Right ventricle myocardium superior (tissue), 1 donor: ENCODE measurements around the gene GOT1. TPM values are rescaled to one million over a fixed set of nuclear protein-coding genes. Genes with fewer than 3 reads are reported as not detected.
A peak's percentile ranks its signal among the peaks of the same experiment; 100 is the strongest.

ENCODE experiments used
- ATAC-seq: fragments of 200-7000 bp; cut with Tn5 transposase; one replicate; pipeline ENCODE4 v1.9.1; 2020; ENCODE audit warnings: mild to moderate bottlenecking; ENCODE audit not compliant: poor library complexity
- DNase-seq: peaks from one replicate; pipeline ENCODE4 v3.0.0-alpha.2; 2020
- intact Hi-C: fragments of 100-400 bp; cut with DNase I; formaldehyde crosslinking; loops from one replicate; pipeline ENCODE4 v1.11.2; 2022
- long read RNA-seq: library from polyadenylated mRNA; unstranded; transcript quantifications from one replicate; pipeline ENCODE4 v2.0.0, GENCODE V29; 2021
- total RNA-seq: library from RNA; stranded (reverse); fragmentation: NEBNext Ultra II Directional; extraction: Animal tissue kit (Norgen Biotek cat#: 25700); gene quantifications from one replicate; pipeline ENCODE4 v1.2.1, GENCODE V29; 2021
- donor health status: DM: no; HTN: yes; CAD: no; lungs with severe emphysema.

GOT1 gene
- total RNA-seq: 516 TPM
- long read RNA-seq, transcript GOT1-201 (9 exons, 2,923 nt): major isoform, 1,595 of 1,681 reads
- long read RNA-seq, transcript GOT1-203 (3 exons, 646 nt): minor isoform, 9 of 1,681 reads
- long read RNA-seq, partial matches to known transcripts: 32 of 1,681 reads
- long read RNA-seq, other reads (novel, unspliced or antisense): 44 of 1,681 reads

DNA sequence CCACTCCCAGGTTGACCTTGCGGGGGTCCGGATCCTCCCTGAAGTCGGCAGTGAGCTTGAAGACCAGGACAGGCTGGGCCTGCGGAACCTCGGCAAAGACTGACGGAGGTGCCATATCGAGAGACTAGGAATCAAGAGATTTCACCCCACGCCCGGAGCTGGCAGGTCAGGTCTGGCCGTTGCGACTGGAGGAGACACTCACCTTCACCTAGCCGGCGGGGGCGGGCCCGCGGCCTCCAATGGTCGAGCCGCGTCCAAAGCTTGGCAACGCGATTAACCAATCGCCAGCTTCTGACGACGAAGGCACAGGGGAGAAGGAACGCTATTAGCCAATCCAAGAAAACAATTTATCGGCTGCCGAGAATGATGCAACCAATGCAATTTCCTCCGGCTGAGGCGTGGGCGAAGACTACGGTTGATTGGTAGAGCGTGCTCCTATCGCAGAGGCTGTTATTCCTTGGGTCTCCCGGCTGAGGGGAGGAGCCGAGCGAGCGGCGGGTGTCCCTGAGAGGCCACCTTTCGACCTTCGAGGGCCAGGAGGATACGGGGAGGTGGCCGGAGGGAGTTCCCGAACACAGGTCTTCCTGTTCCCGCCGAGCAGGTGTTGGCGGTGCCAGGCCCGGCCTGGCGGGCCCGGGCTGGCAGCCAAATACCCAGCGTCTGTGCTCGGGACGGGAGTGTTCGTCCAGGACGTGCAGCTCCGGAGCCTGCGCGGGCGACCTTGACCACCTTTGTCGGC is at the start of gene GOT1:
Gene GOT1, minus strand, starts transcription at position 174 of the 739 bp plus-strand sequence. Its CDS starts 59 bp downstream, at position 115.
- intact Hi-C loops: loop anchor here (5.0 to 10.0 kb wide), 2 partner anchors 38 to 274 kb away; no protein-coding TSS in a partner anchor
- DNase-seq: peak; percentile 96
- peak; percentile 92 for ATAC-seq

DNA sequence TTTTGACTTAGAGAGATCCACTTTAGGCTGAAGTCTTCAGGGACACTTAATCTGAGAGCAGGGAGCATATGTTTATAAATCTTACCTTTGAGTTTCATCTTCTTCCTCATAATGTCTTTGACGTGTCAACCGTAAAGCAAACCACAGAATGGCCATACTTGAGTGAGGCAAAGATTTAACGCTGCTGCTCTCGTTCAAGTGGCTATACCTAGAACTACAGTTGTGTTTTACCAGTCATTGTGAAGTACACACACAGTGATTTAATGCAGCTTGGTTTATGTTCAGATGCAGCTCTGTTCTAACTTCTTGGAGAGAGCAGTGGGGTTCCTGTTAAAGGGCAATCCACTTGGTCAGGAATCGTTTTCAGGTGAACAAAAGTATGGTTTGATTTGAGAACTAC is 39.9 kb upstream of the GOT1 start:
- intact Hi-C loops: no loop called here
- DNase-seq (no peak), ATAC-seq (no peak)

DNA sequence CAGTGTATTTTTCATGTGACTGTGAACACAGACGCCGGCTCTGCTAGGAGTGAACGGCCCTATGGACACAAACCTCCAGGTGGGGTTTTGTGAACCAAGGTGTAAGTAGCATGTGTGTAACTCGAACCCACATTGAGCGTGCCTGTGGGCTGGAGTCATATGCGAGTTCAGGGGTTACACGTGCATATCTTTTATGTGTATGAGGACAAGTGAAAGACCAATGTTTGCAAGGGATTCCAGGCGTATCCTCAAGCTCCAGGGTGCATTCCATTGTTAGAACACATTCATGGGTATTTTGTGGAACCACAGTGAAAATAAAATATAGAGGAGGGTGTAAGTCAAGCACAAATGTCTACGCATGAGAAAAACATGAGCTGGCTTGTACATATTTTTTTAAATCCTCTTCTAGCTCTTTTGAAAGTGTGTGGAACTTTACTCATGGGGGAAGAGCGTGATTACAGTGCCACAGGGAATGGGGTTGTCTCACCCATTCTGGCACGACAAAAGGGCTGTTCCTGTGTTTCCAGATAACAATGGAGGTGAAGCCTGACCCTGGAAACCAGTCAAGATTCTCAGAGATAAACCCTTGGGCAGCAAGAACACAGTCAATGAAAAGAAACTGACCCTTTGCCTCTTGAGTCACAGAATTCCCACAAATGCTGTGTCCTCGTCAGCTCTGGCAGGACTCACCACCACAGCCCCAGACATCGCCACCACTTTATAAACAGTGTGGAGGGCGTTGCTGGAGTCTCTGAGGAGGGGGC is 37.0 kb upstream of the GOT1 start:
- ATAC-seq (no peak), DNase-seq (no peak)
- intact Hi-C loops: no loop called here

DNA sequence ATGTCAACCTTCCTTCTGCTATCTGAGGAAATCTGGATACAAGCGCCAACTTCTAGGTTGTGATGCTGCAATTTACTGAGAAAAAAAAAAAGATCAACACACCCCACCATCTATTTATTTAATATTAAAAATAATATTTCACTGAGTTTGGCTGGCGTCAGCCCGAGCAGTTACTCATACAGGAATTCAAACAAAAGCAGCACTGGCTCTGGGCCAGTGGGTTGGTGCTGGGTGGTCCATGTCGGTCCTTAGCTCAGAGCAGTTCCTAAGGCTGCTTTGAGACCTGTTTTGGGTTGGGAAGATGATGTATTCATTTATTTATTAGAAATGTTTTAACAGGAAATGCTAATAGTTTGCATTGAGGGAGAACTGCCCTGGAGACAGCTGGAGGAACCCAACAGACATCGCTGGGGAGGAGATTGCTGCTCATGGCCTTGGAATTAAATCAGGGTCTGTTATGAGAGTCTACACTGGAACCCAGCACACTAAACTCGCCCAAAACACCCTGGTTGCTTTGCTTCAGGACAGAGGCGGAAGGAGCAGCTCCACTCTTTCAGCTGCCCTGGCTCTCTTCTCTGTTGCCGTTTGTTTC is 36.3 kb upstream of the GOT1 start:
- intact Hi-C loops: no loop called here
- DNase-seq (no peak), ATAC-seq (no peak)

DNA sequence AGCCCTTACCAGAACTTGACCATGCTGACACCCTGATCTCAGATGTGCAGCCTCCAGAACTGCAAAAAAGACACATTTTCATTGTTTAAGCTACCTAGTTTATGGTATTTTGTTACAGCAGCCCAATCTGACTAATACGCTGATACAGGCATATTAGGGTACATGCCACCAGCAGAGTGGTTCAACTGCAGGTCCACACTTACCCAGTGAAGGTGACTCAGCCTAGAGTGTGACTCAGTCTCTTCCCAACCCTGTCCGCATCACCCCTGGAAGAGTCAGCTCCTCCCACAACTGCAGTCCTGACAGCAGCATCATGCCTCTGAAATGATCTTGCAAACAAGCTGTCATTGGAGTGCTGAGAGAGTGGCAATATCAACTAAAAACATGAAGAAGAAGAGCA is 30.8 kb upstream of the GOT1 start:
- DNase-seq (no peak), ATAC-seq (no peak)
- intact Hi-C loops: no loop called here

DNA sequence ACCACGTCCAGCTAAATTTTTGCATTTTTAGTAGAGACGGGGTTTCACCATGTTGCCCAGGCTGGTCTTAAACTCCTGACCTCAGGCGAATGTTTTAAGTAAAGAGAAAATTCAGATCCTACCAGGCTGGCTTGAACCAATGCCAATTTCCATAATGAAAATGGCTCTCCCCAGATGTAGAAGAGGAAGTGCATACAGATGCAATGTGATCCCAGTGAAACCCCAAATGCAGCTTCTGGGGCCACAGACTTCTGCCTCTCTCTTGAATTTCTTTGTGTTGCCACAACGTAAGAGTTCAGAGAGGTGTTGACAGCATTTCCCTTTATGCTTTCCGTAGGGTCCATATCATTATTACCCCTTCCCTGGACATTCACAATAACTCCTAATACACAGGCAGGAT is 29.6 kb upstream of the GOT1 start:
- DNase-seq (no peak), ATAC-seq (no peak)
- intact Hi-C loops: no loop called here

DNA sequence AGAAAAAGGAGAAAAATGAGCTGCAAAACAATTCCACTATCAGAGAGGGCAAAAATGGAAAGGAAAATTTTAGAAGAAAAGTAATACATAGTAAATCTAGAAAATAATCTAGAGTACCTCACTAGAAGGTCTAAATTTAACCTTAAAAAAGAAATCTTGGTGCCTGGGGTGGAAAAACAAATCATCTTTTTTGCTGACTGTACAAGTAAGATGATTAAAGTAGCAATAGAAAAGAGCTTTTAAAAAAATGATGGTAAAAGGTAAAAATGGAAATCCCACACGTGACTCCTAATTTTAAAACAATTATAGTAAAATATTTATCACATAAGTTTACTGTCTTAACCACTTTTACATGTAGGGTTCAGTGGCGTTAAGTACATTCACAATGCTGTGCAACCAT is 28.8 kb upstream of the GOT1 start:
- ATAC-seq (no peak), DNase-seq (no peak)
- intact Hi-C loops: no loop called here

DNA sequence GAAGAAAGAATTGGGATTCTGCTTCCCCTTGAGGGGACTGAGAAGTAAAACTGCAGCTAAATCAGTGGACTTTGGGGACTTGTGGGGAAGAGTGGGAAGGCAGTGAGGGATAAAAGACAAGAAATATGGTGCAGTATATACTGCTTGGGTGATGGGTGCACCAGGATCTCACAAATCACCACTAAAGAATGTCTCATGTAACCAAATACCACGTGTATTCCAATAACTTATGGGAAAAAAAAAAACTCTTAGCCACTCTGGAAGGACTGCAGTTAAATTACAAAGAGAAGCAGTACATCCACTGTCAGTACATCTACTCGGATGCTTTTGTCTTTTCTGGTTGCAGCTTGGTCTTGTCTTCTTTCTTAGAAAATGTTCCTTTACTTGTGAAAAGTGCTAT is 27.4 kb upstream of the GOT1 start:
- intact Hi-C loops: no loop called here
- ATAC-seq: no peak
- DNase-seq: no peak

DNA sequence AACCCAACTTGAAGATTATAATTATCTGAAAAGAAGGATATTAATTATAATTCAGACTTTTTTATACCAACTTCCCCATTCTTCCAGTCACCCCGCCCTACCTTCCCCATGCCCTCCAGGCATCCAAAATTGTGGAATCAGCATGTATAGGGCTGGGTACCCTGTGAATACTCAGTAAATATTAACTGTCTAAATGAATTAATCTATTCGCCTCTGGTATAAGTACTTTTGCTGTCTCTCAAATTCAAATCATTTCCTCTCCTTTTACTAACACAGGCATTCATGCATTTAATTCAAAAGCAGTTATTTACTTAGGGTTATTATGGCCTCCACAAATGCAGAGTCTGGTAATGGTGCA is 26.5 kb upstream of the GOT1 start:
- intact Hi-C loops: no loop called here
- no peak for ATAC-seq
- DNase-seq: no peak

DNA sequence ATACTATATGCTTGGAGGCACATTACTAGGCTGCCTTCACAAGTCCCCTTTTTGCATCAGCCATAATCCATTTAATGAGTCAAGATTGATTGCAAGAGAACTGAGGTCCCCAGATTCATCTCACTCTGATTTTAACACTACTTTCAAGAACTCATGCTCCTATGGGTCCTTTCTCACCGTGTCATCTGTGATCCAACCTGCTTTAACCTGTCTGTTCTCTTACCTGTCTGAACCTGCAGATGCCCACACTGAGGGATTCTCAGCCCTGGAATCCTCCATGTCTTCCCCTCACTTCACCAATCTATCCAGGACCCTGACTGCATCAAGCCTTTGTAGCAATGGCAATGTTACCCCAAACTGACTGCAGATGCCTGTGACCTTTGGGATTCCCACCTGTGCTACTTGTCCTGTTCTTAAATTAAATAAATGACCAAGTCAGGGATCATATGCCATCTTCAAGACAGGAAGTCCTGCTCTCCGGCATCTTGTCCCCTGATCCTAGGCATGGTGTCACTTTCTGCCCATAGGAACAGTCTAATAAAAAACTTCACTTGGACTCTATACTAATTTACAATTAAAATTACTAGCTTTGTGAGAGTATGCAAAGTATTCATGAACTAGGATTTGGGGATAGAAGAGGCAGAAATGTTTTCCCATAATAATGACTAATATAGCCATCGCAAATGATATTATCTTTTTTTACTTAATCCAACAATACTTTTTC is 25.9 kb upstream of the GOT1 start:
- intact Hi-C loops: no loop called here
- ATAC-seq: no peak
- DNase-seq: no peak

DNA sequence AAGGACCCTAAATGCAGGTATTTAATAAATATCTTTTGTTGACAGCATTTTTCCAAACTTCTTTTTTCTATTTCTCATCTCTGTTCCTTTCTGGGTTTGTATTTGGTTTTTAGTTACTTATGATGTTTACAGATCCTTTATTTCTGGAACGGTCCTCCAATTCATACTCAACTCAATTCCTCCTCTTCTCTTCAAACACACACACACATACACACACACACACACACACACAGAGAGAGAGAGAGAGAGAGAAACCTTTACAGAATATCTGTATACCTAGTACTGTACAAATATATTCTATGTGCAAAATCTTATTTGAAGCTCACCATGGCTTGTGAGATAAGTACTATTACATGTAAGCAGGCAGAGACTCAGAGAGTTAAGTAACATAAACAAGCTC is 21.6 kb upstream of the GOT1 start:
- intact Hi-C loops: no loop called here
- DNase-seq (no peak), ATAC-seq (no peak)

DNA sequence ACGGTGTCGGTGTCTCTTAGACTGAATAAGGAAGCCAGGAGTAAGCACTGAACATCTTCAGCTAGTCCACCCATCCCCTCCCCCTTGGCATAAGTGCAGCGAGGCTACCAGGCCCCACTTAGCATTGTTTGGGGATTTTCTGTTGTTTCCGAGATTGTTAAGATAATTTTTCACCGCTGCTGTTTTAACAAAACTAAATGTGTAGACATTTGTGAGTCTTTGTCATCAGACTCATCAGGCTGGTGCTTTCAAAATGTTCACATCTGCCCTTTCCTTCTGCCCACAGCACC is 21.0 kb upstream of the GOT1 start:
- no peak for ATAC-seq

DNA sequence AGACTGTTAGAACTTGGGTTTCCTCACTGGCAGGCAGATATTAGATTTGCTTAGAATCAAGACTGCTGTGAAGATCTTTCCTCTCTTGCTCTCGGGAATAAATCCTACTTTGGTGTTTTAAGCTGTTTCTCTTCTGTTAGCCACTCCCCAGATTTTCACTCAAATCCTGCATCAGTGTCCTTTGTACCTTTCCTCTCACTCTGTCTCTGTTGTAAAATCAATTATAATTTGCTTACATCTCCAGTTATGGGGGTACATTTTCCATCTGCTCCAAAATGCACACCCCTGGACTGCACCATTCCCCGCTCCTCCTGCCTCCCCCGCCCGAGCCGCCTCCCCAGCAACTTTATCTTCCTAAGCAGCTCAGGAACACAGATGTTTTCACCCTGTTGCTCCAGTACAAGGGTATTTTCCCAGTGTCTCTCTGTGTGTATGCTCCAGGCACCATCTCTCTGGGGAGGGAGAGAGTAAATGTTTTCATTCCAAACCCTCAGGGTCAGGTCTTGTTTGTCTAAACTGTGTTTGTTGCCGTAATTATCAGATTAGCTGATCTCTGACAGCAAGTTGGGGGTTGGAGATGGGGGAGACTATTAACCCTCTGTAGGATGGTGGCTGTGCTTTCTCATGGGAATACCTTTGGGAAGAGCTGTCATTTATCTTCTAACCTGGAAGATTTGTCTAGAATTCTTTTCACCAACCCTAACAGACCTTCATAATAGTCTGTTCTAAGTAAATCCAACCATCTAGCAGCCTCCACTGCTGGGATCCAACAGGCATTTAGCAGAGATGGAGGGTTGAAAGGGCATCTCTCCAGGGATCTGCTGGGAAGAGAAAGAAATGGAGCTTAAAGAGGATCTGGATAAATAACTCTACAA is 20.4 kb upstream of the GOT1 start:
- intact Hi-C loops: no loop called here
- ATAC-seq (peak; percentile 49), DNase-seq (no peak)

More for the DNA sequence above, 21.0 kb upstream of the GOT1 start:
- intact Hi-C loops: no loop called here
- DNase-seq: no peak

DNA sequence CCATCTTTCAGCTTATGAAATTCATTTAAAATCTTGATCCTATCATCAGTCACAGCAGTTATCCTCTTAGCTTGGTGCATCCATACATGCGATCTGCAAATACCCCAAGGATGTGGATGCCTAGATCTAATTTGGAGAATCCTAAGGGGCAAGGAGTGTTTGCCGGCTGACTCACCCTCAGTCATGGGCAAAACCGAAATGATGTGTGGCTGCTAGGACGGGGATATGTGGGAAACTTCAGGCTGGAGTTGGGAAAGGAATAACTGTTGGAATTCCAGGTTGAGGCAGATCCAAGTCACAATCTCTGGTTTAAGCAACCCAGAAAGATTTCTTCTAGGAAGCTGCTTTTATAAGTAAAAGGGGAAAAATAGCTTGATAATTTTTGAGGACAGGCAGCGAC is 19.7 kb upstream of the GOT1 start:
- intact Hi-C loops: no loop called here
- DNase-seq (no peak), ATAC-seq (no peak)

DNA sequence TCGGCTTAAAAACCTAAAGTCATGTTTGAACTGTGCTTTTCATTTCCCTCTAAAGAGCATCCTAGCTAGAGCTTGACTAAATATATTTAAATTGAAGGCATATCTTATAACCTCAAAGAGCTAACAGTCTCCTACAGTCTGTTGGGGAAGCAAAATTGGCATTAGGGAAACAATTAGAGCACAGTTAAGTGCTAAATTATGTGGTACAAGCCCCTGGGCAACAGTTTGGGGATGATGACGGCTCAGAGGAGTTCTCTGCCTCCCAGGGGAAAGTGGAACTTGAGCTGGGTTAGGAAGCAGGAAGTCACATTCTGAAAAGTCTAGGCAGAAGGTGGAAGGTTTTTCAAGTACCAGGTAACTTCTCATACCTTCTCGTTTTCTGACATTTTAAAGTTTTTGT is 18.6 kb upstream of the GOT1 start:
- no peak for ATAC-seq
- intact Hi-C loops: no loop called here
- DNase-seq: no peak

DNA sequence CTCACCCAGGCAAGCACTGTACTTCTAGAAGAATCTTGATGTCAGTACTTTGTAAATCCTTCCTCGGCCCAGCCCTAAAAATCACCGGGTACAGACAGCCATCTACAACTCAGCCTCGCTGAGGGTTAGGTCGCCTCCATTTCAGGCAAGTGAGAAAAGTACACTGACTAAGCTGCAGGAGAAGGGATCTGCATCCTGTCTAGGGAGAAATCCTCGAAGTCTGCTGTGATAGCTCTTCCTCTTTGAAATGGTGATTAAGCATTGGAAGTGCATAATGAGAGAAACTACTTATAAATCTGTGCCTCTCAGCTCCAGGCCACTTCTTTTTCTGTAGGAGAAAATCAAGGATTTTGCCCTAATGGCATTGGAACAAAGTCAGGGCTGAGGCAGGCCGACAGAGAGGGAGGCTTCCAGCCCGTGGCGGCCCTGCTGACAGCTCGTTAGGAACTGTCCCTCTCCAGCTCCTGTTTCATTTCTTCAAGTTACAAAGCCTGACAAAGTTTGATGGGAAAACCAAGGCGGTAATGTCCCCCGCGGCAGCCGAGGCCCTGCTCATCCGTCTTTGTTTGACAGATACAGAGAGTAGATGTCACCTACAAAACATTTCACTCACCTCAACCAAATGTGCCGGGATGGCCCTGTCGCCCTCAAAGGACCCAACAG is 14.1 kb upstream of the GOT1 start:
- ATAC-seq (no peak), DNase-seq (no peak)
- intact Hi-C loops: no loop called here

DNA sequence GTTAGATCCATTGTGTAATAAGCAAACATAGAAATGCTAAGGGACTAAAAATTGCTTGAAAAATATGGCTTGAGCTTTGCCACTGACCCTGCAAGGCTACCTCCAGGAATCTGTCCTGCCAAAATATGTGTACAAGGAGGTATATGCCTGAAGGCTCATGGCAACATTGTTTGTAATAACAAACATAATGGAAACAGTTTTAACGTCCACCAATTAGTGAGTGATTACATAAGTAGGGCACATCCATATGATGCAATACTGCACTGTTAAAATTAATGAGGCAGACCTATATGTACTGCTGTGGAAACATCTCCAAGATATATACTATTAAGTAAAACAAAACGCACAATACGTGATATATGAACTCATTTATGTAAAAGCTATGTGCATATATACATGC is 13.1 kb upstream of the GOT1 start:
- ATAC-seq: no peak
- DNase-seq: no peak
- intact Hi-C loops: no loop called here

DNA sequence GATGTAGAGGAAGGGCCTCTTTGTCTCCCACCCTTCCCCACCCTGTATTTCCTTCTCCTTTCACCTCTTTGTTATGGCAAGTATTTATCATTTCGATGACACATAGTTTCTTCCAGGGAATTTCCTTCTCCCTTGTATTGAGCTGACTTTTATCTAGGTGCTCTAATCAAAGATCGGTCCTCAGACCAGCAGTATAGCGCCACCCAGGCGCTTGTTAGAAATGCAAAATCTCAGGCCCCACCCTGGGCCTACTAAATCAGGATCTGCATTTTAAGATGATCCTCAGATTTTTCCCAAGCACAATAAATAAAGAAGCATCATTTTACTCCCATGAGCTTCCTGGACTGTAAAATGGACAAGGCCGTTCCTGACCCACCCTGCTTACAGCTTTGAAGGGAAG is 12.0 kb upstream of the GOT1 start:
- DNase-seq (no peak), ATAC-seq (no peak)
- intact Hi-C loops: no loop called here
